ENCODE data around the gene MARVELD1.
A peak's percentile ranks its signal among the peaks of the same experiment; 100 is the strongest.

DNA sequence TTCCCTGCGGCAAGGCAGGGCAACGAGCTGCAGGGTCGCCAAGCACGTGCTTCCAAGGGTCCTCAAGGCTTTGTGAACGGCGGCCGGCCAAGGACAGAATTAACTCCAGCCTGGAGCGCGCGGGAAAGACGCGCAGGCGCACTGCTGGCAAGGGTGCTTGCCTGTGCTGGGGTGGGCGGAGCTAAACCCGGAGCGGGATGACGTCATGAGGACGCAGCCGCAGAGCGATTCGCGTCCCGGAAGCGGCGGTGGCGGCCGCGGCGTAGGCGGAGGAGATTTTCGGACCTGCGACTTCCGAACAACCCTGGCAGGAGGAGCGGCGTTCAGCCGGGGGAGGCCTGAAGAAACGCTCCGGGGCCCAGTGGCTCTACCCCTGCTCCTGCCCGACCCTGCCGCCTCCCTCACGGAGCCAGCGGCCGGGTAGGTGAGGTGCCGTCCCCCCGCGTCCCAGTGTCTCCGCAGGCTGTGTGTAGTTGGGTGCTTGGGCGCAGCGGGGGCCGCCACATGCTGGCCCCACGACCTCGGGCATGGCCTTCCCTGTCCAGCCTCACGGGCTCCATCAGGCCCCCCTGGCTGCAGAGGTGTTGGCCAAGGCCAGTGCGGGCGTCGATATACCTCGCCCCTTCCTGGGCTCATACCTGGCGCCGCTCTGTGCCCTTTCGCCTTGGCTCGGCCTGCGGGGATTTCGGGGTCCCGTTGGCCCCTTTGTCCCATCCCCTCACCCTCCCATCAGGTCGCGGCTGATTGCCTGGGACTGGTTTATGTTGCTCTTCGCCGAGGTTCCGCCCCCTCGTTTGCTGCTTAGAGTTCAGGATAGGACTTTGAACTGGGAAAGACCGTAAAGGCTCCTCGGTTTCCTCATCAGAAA, 23.6 kb downstream of the MARVELD1 start, which contains the start of gene ZFYVE27:
- peak; percentile 83 for TF ChIP-seq ZSCAN29 (CRISPR knock-in tag; conservative IDR thresholded peaks at IDR 0.05)
- TF ChIP-seq AGO2 (optimal IDR thresholded peaks at IDR 0.05; ENCODE audit: low read depth, low read length), result peak; percentile 86
- no peak for TF ChIP-seq FOXM1 (CRISPR knock-in tag; IDR thresholded peaks at IDR 0.05)
- TF ChIP-seq, protein P1, sequence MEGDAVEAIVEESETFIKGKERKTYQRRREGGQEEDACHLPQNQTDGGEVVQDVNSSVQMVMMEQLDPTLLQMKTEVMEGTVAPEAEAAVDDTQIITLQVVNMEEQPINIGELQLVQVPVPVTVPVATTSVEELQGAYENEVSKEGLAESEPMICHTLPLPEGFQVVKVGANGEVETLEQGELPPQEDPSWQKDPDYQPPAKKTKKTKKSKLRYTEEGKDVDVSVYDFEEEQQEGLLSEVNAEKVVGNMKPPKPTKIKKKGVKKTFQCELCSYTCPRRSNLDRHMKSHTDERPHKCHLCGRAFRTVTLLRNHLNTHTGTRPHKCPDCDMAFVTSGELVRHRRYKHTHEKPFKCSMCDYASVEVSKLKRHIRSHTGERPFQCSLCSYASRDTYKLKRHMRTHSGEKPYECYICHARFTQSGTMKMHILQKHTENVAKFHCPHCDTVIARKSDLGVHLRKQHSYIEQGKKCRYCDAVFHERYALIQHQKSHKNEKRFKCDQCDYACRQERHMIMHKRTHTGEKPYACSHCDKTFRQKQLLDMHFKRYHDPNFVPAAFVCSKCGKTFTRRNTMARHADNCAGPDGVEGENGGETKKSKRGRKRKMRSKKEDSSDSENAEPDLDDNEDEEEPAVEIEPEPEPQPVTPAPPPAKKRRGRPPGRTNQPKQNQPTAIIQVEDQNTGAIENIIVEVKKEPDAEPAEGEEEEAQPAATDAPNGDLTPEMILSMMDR (CRISPR knock-in tag; IDR thresholded peaks at IDR 0.05), result peak; percentile 19; the same call in 1 of the 2 replicates
- TF ChIP-seq, protein P2, sequence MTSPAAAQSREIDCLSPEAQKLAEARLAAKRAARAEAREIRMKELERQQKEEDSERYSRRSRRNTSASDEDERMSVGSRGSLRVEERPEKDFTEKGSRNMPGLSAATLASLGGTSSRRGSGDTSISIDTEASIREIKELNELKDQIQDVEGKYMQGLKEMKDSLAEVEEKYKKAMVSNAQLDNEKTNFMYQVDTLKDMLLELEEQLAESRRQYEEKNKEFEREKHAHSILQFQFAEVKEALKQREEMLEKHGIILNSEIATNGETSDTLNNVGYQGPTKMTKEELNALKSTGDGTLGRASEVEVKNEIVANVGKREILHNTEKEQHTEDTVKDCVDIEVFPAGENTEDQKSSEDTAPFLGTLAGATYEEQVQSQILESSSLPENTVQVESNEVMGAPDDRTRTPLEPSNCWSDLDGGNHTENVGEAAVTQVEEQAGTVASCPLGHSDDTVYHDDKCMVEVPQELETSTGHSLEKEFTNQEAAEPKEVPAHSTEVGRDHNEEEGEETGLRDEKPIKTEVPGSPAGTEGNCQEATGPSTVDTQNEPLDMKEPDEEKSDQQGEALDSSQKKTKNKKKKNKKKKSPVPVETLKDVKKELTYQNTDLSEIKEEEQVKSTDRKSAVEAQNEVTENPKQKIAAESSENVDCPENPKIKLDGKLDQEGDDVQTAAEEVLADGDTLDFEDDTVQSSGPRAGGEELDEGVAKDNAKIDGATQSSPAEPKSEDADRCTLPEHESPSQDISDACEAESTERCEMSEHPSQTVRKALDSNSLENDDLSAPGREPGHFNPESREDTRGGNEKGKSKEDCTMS (CRISPR knock-in tag; conservative IDR thresholded peaks at IDR 0.05), result 0 out of 2 replicates have a peak, but pooled peaks have one; percentile 84
- peak; percentile 97; the same call in 1 of the 2 replicates for TF ChIP-seq ZIK1 (CRISPR knock-in tag; IDR thresholded peaks at IDR 0.05; ENCODE audit: borderline replicate concordance, low read depth)
- TF ChIP-seq SETDB1 (CRISPR knock-in tag; IDR thresholded peaks at IDR 0.05; ENCODE audit: borderline replicate concordance), result no peak; the same call in 1 of the 2 replicates
- TF ChIP-seq, protein P3, sequence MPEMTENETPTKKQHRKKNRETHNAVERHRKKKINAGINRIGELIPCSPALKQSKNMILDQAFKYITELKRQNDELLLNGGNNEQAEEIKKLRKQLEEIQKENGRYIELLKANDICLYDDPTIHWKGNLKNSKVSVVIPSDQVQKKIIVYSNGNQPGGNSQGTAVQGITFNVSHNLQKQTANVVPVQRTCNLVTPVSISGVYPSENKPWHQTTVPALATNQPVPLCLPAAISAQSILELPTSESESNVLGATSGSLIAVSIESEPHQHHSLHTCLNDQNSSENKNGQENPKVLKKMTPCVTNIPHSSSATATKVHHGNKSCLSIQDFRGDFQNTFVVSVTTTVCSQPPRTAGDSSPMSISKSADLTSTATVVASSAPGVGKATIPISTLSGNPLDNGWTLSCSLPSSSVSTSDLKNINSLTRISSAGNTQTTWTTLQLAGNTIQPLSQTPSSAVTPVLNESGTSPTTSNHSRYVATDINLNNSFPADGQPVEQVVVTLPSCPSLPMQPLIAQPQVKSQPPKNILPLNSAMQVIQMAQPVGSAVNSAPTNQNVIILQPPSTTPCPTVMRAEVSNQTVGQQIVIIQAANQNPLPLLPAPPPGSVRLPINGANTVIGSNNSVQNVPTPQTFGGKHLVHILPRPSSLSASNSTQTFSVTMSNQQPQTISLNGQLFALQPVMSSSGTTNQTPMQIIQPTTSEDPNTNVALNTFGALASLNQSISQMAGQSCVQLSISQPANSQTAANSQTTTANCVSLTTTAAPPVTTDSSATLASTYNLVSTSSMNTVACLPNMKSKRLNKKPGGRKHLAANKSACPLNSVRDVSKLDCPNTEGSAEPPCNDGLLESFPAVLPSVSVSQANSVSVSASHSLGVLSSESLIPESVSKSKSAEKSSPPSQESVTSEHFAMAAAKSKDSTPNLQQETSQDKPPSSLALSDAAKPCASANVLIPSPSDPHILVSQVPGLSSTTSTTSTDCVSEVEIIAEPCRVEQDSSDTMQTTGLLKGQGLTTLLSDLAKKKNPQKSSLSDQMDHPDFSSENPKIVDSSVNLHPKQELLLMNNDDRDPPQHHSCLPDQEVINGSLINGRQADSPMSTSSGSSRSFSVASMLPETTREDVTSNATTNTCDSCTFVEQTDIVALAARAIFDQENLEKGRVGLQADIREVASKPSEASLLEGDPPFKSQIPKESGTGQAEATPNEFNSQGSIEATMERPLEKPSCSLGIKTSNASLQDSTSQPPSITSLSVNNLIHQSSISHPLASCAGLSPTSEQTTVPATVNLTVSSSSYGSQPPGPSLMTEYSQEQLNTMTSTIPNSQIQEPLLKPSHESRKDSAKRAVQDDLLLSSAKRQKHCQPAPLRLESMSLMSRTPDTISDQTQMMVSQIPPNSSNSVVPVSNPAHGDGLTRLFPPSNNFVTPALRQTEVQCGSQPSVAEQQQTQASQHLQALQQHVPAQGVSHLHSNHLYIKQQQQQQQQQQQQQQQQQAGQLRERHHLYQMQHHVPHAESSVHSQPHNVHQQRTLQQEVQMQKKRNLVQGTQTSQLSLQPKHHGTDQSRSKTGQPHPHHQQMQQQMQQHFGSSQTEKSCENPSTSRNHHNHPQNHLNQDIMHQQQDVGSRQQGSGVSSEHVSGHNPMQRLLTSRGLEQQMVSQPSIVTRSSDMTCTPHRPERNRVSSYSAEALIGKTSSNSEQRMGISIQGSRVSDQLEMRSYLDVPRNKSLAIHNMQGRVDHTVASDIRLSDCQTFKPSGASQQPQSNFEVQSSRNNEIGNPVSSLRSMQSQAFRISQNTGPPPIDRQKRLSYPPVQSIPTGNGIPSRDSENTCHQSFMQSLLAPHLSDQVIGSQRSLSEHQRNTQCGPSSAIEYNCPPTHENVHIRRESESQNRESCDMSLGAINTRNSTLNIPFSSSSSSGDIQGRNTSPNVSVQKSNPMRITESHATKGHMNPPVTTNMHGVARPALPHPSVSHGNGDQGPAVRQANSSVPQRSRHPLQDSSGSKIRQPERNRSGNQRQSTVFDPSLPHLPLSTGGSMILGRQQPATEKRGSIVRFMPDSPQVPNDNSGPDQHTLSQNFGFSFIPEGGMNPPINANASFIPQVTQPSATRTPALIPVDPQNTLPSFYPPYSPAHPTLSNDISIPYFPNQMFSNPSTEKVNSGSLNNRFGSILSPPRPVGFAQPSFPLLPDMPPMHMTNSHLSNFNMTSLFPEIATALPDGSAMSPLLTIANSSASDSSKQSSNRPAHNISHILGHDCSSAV (CRISPR knock-in tag; IDR thresholded peaks at IDR 0.05; ENCODE audit: borderline replicate concordance), result peak; percentile 84; the same call in 1 of the 2 replicates

All from HepG2 (cell line).